AG04449 (cell line): Measurements from ENCODE around the gene ADGRG2.
A peak's percentile ranks its signal among the peaks of the same experiment; 100 is the strongest.

Experiments
- CTCF ChIA-PET: fragments of 350-600 bp; formaldehyde crosslinking; extraction: SDS; loops from one replicate; lab custom pipeline; 2021; ENCODE audit warnings: antibody characterized with exemption; lab: Yijun Ruan, JAX
- POLR2A ChIA-PET: fragments of 400-600, 350-600 bp; formaldehyde crosslinking; extraction: SDS; loops from one replicate; lab custom pipeline; 2020; ENCODE audit warnings: antibody characterized with exemption, inconsistent platforms; lab: Yijun Ruan, JAX
- DNase-seq: peaks from one replicate; pipeline ENCODE4 v3.0.0-alpha.2; 2010; ENCODE audit warnings: low read depth, low spot score
- H3K4me3 ChIP-seq: 2 replicates; pipeline ENCODE4 v1.5.1; 2011; ENCODE audit warnings: low read depth, mild to moderate bottlenecking, control low read depth, low read length
- TF ChIP-seq, protein P1 (sequence below): IDR thresholded peaks from one replicate; pipeline ENCODE4 v1.5.1; 2011; ENCODE audit warnings: mild to moderate bottlenecking, moderate library complexity, low read length, control low read depth, inconsistent platforms; ENCODE audit not compliant: insufficient read depth; ENCODE audit errors: missing control alignments

The ADGRG2 gene, protein sequence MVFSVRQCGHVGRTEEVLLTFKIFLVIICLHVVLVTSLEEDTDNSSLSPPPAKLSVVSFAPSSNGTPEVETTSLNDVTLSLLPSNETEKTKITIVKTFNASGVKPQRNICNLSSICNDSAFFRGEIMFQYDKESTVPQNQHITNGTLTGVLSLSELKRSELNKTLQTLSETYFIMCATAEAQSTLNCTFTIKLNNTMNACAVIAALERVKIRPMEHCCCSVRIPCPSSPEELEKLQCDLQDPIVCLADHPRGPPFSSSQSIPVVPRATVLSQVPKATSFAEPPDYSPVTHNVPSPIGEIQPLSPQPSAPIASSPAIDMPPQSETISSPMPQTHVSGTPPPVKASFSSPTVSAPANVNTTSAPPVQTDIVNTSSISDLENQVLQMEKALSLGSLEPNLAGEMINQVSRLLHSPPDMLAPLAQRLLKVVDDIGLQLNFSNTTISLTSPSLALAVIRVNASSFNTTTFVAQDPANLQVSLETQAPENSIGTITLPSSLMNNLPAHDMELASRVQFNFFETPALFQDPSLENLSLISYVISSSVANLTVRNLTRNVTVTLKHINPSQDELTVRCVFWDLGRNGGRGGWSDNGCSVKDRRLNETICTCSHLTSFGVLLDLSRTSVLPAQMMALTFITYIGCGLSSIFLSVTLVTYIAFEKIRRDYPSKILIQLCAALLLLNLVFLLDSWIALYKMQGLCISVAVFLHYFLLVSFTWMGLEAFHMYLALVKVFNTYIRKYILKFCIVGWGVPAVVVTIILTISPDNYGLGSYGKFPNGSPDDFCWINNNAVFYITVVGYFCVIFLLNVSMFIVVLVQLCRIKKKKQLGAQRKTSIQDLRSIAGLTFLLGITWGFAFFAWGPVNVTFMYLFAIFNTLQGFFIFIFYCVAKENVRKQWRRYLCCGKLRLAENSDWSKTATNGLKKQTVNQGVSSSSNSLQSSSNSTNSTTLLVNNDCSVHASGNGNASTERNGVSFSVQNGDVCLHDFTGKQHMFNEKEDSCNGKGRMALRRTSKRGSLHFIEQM

DNA sequence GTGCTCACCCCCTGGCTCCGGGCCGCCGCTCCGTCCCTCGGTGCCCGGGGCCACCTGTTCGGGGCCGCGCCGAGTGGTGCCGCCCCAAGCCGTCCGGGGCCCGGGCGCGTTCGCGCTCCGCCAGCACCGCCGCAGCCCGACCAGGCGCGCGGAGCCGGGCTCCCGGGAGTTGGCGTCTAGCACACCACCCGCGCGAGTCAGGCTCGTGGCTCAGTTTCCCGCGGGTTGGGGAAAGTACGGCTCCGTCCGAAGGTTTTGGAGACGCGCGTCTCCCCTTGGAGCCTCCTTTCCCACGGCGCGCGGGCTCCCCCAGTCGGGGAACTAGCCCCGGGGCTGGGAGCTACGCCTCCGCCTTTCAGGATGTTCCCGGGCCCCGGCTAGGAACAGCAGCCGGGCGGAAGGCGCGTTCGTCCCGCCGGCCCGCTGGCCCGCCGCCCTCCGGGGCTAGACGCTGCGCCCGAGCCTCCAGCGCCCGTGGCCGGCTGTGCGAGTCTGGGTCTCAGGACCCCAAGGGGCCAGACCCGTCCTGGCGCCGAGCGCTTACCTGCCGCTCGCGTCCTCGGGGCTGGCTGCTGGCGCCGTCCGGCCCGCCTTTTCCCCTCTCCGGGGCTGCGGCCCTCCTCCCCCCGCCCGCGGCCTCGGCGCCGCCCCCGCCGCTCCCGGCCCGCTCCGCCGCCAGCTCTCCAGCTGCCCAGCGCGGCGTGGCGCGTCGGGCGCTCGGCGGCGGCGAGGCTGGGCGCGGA is at the start of gene ADGRG2:
Gene ADGRG2, minus strand, starts transcription at position 571 of the 743 bp plus-strand sequence. CDS start 53,634 bp downstream, outside the sequence.
- CTCF ChIA-PET, result interaction anchor here (0.8 to 1.0 kb wide), 3 partner anchors 186 to 191 kb away, joined by 3 to 4 read pairs (median 3); no protein-coding TSS in a partner anchor
- H3K4me3 ChIP-seq, result peak within 1 kb of the TSS; percentile 33
- DNase-seq, result no peak
- TF ChIP-seq, protein P1, sequence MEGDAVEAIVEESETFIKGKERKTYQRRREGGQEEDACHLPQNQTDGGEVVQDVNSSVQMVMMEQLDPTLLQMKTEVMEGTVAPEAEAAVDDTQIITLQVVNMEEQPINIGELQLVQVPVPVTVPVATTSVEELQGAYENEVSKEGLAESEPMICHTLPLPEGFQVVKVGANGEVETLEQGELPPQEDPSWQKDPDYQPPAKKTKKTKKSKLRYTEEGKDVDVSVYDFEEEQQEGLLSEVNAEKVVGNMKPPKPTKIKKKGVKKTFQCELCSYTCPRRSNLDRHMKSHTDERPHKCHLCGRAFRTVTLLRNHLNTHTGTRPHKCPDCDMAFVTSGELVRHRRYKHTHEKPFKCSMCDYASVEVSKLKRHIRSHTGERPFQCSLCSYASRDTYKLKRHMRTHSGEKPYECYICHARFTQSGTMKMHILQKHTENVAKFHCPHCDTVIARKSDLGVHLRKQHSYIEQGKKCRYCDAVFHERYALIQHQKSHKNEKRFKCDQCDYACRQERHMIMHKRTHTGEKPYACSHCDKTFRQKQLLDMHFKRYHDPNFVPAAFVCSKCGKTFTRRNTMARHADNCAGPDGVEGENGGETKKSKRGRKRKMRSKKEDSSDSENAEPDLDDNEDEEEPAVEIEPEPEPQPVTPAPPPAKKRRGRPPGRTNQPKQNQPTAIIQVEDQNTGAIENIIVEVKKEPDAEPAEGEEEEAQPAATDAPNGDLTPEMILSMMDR, result peak; percentile 32
- POLR2A ChIA-PET, result no interaction called here

DNA sequence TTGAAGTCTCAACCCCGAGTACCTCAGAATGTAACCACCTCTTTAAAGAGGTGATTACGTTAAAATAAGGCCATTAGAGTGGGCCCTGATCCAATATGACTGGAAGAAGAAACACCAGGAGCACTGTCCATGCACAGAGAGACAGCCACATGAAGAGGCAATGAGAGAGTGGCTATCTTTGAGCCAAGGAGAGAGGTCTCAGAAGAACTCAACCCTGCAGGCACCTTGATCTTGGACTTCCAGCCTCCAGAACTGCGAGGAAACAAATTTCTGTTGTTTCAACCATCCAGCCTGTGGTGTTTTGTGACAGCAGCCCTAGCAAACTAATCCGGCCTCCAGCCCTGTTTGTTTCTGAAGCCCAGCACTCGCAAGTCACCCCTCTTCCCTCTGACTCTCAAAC is 46.3 kb upstream of the ADGRG2 start:
- POLR2A ChIA-PET, result no interaction called here
- no peak for DNase-seq
- H3K4me3 ChIP-seq, result no peak overlapping the region
- CTCF ChIA-PET, result no interaction called here
- TF ChIP-seq, protein P1, result no peak

DNA sequence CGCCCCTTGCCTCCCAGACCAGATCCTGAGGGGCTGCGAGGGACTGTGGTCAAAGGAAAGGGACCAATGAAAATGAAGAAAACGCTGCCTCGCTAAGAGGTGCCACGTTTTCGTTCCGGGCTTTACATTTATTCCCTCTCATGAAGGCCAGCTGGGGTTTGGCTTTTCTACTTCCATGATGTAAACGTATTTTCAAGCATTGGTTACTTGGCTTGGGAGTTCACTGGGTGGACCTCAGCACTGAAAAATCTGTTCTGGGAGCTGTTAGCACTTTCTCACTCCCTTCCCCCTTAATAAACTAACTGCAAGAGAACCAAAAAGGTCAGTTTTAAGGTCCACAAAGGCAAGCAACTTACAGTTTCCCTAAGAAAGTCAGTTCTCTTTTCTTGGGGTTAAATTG is 40.6 kb upstream of the ADGRG2 start:
- H3K4me3 ChIP-seq, result no peak overlapping the region
- ChIA-PET CTCF (no interaction called here), POLR2A (no interaction called here)
- no peak for DNase-seq
- TF ChIP-seq, protein P1, result no peak

DNA sequence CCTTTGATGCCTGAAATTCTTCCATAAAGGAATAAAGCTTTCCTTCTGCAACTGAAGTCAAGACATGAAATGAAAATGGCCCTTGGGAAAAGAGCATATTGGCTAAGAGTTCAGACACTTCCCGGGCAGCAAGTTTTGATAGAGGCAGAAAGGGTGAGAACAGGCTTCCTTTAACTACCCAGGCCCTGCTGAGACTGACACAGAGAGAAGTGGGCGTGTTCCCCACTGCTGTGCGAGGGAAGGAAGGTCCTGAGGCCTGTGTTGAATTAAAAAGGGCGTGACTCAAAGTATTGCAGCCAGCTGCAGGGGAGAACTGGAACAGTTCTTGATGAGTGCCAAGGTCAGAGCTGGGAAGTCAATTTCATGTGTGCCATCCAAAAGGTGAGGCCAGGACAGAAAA is 33.9 kb upstream of the ADGRG2 start:
- CTCF ChIA-PET, result no interaction called here
- no peak overlapping the region for H3K4me3 ChIP-seq
- DNase-seq, result no peak
- TF ChIP-seq, protein P1, result no peak
- POLR2A ChIA-PET, result no interaction called here

DNA sequence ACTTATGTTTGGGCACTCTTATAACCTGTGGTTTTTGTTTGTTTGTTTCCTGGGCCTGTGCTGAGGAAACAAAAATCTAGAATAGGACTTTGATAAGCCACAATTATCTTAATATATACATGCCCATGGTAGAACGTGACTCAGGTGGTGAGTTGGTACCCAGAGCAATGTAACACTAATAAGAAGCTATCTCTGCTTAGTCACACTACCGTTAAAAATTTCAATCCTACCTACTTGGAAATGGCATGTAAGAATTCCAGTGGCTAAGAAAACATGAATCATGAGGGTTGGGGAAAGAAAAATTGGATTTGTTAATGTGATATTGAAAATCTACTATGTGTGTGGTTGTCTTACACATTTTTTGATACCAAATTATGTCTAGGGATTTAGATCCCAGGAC is 30.5 kb upstream of the ADGRG2 start:
- DNase-seq, result no peak
- CTCF ChIA-PET, result no interaction called here
- TF ChIP-seq, protein P1, result no peak
- POLR2A ChIA-PET, result no interaction called here
- H3K4me3 ChIP-seq, result no peak overlapping the region
